Activated CD8-positive, alpha-beta T cell treated with anti-CD3 and anti-CD28 coated beads, Interleukin-2, amount 10 ng/mL, durations not matched to agents 7 days and 5 days (primary cell): ENCODE results near the gene CST8. TPM values are rescaled to one million over a fixed set of nuclear protein-coding genes. Genes with fewer than 3 reads are reported as not detected.

Experiments
- ATAC-seq: fragments of 150-1000 bp; cut with Tn5 transposase; one replicate; pipeline ENCODE4 v1.10.0; 2021; ENCODE audit warnings: moderate library complexity
- CTCF ChIA-PET: fragments of 350-600 bp; sonication (Branson Sonifier 250); formaldehyde crosslinking; loops from one replicate; lab custom pipeline; 2021; ENCODE audit warnings: antibody characterized with exemption; lab: Charles Lee
- POLR2A ChIA-PET: fragments of 350-600 bp; sonication (Branson Sonifier 250); formaldehyde crosslinking; loops from one replicate; lab custom pipeline; 2021; ENCODE audit warnings: antibody characterized with exemption; lab: Charles Lee
- DNase-seq: peaks from one replicate; pipeline ENCODE4 v3.0.0-alpha.2; 2020
- H3K27ac Mint-ChIP-seq: one replicate; pipeline ENCODE4 v1.8.0; 2021; ENCODE audit warnings: mild to moderate bottlenecking, mixed read lengths
- H3K27me3 Mint-ChIP-seq: one replicate; pipeline ENCODE4 v1.8.0; 2021; ENCODE audit warnings: low read depth, mixed read lengths
- H3K36me3 Mint-ChIP-seq: one replicate; pipeline ENCODE4 v1.8.0; 2021; ENCODE audit warnings: low read depth, mixed read lengths
- H3K4me1 Mint-ChIP-seq: one replicate; pipeline ENCODE4 v1.8.0; 2021; ENCODE audit warnings: low read depth, mixed read lengths
- H3K4me3 Mint-ChIP-seq: one replicate; pipeline ENCODE4 v1.8.0; 2021; ENCODE audit warnings: mild to moderate bottlenecking, mixed read lengths
- H3K9me3 Mint-ChIP-seq: one replicate; pipeline ENCODE4 v1.8.0; 2022; ENCODE audit warnings: mixed read lengths; ENCODE audit not compliant: insufficient read depth
- total RNA-seq, 2 experiments: library from RNA; stranded (reverse); gene quantifications; one replicate each; pipeline ENCODE4 v1.2.3, GENCODE V29; 2021

Gene CST8
- total RNA-seq, 2 experiments from 2014 or later = not detected

DNA sequence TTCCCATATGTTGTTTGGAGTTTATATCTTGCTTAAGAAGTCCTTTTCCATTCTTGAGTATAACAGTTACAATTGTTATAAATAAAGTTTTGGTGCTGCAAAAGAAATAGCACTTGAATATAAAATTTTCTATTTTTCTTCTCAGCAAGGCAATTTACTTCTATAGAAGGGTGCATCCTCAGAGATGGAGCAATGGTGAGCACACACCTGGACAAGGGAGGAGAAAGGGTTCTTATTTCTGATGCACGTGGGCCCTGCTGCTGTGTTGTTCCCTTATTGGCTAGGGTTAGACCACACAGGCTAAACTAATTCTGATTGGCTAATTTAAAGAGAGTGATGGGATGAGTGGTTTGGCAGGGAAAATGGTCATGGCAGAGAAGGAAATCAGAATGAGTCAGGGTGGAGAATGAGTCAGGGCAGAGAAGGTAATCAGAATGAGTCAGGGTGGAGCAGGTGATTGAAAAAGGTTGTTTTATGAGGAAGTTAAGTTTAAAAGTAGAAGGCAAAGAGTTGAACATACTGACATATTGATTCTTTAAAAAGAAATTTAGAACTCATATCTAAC is 38.0 kb downstream of the CST8 start:
- DNase-seq = no peak

DNA sequence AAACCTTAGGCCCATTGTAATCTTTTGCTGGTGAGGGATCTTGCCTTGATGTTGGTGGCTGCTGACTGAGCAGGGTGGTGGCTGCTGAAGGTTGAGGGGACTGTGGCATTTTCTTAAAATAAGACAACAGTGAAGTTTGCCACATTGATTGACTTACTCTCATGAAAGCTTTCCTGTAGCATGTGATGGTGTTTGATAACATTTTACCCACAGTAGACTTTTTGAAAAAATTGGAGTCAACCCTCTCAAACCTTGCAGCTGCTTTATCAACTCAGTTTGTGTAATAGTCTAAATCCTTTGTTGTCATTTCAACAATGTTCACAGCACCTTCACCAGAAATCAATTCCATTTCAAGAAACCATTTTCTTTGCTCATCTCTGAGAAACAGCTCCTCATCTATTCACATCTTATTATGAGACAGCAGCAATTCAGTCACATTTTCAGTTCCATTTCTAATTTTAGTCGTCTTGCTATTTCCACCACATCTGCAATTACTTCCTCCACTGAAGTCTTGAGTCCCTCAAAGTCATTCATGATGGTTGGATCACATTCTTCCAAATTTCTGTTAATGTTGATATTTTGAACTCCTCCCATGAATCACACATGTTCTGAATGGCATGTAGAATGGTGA is 40.1 kb downstream of the CST8 start:
- ATAC-seq (no peak), DNase-seq (no peak)
- H3K4me1 Mint-ChIP-seq = peaks cover 6% of the 10 kb centered on the region
- peaks cover 2% of the 10 kb centered on the region for H3K27me3 Mint-ChIP-seq
- ChIA-PET POLR2A (no interaction called here), CTCF (no interaction called here)
- no peaks in the 10 kb centered on the region for H3K36me3 Mint-ChIP-seq
- H3K9me3 Mint-ChIP-seq = peaks cover 10% of the 10 kb centered on the region
- no peak overlapping the region for H3K4me3 Mint-ChIP-seq
- no peak overlapping the region for H3K27ac Mint-ChIP-seq

More for the DNA sequence above, 38.0 kb downstream of the CST8 start:
- Mint-ChIP-seq H3K36me3 (no peaks in the 10 kb centered on the region), H3K27ac (no peak overlapping the region), H3K27me3 (peaks cover 2% of the 10 kb centered on the region), H3K4me3 (no peak overlapping the region), H3K9me3 (peaks cover 10% of the 10 kb centered on the region), H3K4me1 (peaks cover 6% of the 10 kb centered on the region)
- ChIA-PET CTCF (no interaction called here), POLR2A (no interaction called here)
- no peak for ATAC-seq

DNA sequence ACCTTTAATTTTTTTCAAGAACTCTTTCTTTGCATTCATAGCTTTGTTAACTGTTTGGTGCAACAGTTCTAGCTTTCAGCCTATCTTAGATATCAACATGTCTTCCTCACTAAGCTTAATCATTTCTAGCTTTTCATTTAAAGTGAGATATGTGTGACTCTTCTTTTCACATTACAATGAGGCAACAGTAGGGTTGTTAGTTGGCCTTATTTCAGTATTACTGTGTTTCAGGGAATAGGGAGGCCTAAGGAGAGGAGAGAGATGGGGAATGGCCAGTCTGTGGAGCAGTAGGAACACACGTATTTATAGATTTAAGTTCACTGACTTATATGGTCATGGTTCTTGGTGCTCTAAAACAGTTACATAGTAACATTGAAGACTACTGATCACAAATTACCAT is 41.6 kb downstream of the CST8 start:
- Mint-ChIP-seq H3K27me3 (peaks cover 2% of the 10 kb centered on the region), H3K27ac (no peak overlapping the region), H3K4me1 (peaks cover 6% of the 10 kb centered on the region), H3K9me3 (peaks cover 10% of the 10 kb centered on the region), H3K36me3 (no peaks in the 10 kb centered on the region), H3K4me3 (no peak overlapping the region)
- DNase-seq (no peak), ATAC-seq (no peak)
- ChIA-PET CTCF (interaction anchor here (1.0 kb wide), 1 partner anchor 9 kb away, joined by 3 read pairs; no protein-coding TSS in a partner anchor), POLR2A (no interaction called here)

DNA sequence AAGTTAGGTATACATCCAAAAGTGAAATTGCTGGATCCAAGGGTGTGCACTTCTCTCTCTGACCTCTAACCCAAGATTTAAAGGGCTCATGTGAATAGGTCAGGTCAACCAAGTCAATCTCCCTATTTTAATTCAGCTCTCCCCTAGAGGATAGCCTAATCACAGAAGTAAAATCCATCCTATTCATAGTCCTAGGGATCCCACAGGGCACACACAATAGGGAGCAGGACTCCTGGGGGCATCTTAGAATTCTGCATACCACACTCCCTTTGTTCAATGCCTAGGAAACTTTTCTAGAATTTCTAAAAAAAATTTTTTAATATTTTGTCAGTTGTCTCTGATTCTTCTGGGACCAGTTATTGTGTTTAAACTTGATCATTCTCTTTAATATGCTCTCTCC is 42.2 kb downstream of the CST8 start:
- ChIA-PET CTCF (no interaction called here), POLR2A (no interaction called here)
- H3K27me3 Mint-ChIP-seq = peaks cover 2% of the 10 kb centered on the region

DNA sequence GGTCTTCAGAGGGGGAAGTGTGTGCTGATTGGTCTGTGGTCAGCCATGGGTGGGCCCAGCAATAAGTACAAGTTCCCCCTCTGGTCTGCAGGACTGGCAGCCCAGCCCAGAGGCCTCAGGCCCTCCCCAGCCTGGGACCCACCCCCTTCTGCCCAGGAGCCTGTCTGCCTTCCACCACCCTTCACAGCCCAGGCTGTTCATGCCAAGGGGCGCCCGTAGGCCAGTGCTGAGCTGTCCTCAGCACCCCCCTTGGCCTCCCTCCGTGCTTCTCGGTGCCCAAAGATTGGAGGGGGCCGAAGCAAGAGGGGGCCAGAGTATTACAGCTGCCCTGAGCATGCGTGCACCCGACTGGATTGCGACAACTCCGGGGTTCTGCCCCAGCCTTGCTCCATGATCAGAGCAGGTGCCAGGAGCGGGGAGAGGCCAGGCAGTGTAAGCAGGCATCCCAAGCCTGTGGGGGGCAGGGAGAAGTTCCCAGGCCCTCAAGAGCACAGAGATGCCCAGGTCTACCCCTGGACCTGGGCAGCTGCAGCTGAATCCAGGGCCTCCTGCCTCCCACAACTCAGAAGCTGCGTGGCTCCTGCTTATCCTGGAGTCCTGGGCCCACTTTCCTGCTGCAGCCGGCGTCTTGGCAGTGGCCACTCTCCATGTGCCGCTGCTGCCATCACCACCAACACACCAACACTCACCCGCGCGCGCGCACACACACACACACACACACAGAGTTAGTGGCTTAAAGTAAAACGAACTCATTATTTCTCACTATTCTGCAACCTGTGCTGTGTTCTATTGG is 44.1 kb downstream of the CST8 start:
- Mint-ChIP-seq H3K27ac (no peak overlapping the region), H3K4me3 (no peak overlapping the region), H3K9me3 (no peaks in the 10 kb centered on the region), H3K36me3 (no peaks in the 10 kb centered on the region), H3K27me3 (peaks cover 2% of the 10 kb centered on the region), H3K4me1 (peaks cover 6% of the 10 kb centered on the region)
- no peak for DNase-seq
- ChIA-PET CTCF (no interaction called here), POLR2A (interaction anchor here (0.6 kb wide), 1 partner anchor 112 kb away, joined by 5 read pairs; no protein-coding TSS in a partner anchor)
- no peak for ATAC-seq

More for the DNA sequence above, 42.2 kb downstream of the CST8 start:
- H3K36me3 Mint-ChIP-seq = no peaks in the 10 kb centered on the region
- H3K4me1 Mint-ChIP-seq = peaks cover 6% of the 10 kb centered on the region
- ATAC-seq (no peak), DNase-seq (no peak)
- no peak overlapping the region for H3K4me3 Mint-ChIP-seq
- H3K9me3 Mint-ChIP-seq = peaks cover 7% of the 10 kb centered on the region
- no peak overlapping the region for H3K27ac Mint-ChIP-seq

DNA sequence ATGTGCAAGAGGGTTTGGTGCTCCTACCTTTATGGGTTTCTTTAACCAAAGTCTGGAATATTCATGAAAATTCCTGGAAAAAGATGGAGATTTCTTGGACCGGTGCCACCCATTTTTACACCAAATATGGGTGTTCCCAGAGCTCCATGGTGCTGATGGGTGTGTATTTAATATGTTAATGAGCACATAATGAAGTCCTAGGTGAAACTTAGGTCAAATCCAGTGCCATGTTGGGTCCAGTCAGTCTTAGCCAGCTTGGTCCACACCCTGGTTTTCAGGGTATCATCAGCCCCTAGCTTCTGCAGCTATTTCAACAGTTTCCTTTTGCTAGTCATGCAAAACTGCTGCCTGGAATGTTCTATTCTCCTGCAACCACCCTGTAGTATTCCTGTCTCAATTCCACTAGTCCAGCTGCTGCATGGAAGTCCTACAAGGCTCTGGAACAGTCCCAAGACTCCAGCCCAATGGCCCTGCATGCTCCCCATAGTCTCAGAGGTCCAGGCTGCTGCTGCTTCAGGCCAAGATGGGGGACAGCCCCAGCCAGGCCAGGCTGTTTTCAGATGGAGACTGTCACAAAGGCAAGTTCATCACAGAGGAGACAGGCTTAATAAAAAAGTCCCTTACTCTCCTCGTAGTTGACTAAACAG is 45.5 kb downstream of the CST8 start:
- Mint-ChIP-seq H3K4me1 (peaks cover 2% of the 10 kb centered on the region), H3K27me3 (peaks cover 2% of the 10 kb centered on the region), H3K9me3 (no peaks in the 10 kb centered on the region), H3K36me3 (no peaks in the 10 kb centered on the region), H3K27ac (no peak overlapping the region), H3K4me3 (no peak overlapping the region)
- DNase-seq (no peak), ATAC-seq (no peak)
- ChIA-PET POLR2A (no interaction called here), CTCF (no interaction called here)

DNA sequence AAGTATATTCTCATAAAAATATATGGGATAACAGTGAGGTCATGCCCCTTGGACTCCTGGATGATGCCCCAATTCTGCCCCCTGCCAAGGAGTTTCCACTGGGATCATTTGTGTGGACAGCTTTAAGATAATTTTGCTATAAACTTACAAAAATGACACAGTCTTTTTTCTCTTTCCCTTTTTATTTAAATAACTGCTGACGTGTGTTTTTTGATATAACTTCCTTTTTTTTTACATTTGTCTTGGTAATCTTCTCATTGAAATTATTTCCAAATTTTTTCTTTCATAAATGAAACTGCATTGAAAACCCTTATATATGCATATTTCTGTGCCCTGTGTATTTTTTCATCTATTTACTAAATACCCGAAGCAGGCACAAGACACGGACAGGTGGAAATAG is 46.1 kb downstream of the CST8 start:
- no peak overlapping the region for H3K27ac Mint-ChIP-seq
- no peak for DNase-seq
- ChIA-PET POLR2A (no interaction called here), CTCF (no interaction called here)
- H3K4me1 Mint-ChIP-seq = no peaks in the 10 kb centered on the region
- no peak overlapping the region for H3K4me3 Mint-ChIP-seq
- no peaks in the 10 kb centered on the region for H3K36me3 Mint-ChIP-seq
- H3K27me3 Mint-ChIP-seq = peaks cover 2% of the 10 kb centered on the region
- H3K9me3 Mint-ChIP-seq = no peaks in the 10 kb centered on the region
- no peak for ATAC-seq

DNA sequence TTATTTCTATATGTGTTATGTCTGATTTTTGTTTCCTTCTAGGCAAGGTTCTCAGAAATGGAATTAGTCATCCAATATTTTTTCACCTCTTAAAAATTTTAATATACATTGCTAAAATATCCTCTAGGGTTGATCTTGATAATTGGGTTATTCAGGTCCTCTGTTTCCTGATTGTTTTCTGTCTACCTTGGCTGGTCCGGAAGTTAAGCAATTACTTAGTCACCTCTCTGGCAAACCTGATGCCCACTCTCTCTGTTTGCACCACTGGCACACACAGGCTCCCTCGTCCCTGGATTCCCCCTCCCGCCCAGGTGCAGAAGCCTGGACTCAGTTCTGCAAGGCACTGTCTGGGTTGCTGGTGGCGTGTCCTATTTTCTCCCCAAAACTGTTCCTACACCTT is 49.7 kb downstream of the CST8 start:
- CTCF ChIA-PET = no interaction called here
- no peaks in the 10 kb centered on the region for H3K9me3 Mint-ChIP-seq
- ATAC-seq = no peak
- no peaks in the 10 kb centered on the region for H3K36me3 Mint-ChIP-seq
- POLR2A ChIA-PET = no interaction called here
- H3K4me1 Mint-ChIP-seq = no peaks in the 10 kb centered on the region
- H3K4me3 Mint-ChIP-seq = no peak overlapping the region
- H3K27me3 Mint-ChIP-seq = peaks cover 2% of the 10 kb centered on the region
- no peak for DNase-seq
- H3K27ac Mint-ChIP-seq = no peak overlapping the region

DNA sequence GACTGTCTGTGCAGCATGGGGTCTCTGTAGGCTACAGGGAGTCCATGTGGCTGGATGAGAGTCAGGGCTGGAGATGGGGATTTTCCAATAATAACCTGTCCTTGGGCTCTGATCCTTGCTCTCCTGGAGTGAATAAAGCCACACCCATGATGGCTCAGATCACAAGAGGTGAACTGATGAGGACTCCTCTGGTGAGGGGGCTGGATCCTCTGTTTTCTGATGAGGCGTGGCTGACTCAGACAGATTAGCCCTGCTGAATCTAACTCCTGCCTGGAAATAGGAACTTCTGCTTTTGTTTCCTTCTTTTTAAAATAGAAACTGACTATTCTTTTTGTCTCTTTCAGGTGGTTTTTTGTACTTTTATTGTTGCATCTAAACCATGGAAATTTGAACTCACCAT is 50.4 kb downstream of the CST8 start:
- no peaks in the 10 kb centered on the region for H3K36me3 Mint-ChIP-seq
- H3K9me3 Mint-ChIP-seq = no peaks in the 10 kb centered on the region
- DNase-seq (no peak), ATAC-seq (no peak)
- no peaks in the 10 kb centered on the region for H3K4me1 Mint-ChIP-seq
- H3K27me3 Mint-ChIP-seq = peaks cover 2% of the 10 kb centered on the region
- ChIA-PET POLR2A (no interaction called here), CTCF (no interaction called here)
- H3K4me3 Mint-ChIP-seq = no peak overlapping the region
- H3K27ac Mint-ChIP-seq = no peak overlapping the region

DNA sequence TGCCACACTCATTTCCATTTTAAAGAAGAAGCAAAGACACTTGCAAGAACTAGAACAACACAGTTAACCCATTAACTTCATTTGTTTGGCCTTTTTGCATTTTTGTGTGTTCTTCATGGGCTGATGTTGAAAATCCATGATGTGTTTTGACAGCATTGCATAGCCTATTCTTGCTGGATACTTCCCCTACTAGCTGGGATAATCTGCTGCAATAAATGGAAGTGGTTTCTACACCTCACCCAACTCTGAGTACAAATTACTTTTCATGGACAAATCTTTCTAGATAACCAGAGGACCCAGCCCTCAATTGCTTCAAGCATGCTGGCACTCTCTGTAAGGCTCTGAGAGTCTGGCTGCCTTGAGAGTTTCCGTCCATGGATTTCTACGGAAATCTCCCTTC is 50.9 kb downstream of the CST8 start:
- Mint-ChIP-seq H3K36me3 (no peaks in the 10 kb centered on the region), H3K4me1 (no peaks in the 10 kb centered on the region), H3K9me3 (no peaks in the 10 kb centered on the region), H3K27ac (no peak overlapping the region), H3K4me3 (no peak overlapping the region), H3K27me3 (peaks cover 2% of the 10 kb centered on the region)
- POLR2A ChIA-PET = no interaction called here
- CTCF ChIA-PET = no interaction called here
- ATAC-seq = no peak
- DNase-seq = no peak

DNA sequence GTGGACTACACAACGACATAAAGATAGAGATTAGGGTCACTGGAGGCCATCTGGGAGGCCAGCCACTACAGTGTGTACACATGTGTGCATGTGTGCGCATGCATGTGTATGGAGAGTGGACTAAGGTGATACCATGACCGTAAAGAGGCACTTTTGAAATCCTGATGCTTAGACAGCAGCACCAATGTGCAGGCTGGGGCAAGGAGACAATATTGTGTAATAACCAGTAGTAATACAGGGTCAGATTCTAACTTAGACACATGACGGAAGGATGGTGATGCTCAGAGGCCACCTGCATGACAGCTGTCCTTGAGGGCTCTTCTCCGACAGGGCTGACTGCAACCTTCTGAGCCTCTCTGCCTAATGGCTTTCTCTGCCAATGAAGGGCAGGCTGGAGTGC is 51.9 kb downstream of the CST8 start:
- POLR2A ChIA-PET = no interaction called here
- Mint-ChIP-seq H3K27me3 (peaks cover 2% of the 10 kb centered on the region), H3K36me3 (no peaks in the 10 kb centered on the region), H3K4me3 (no peak overlapping the region), H3K27ac (no peak overlapping the region), H3K9me3 (no peaks in the 10 kb centered on the region), H3K4me1 (no peaks in the 10 kb centered on the region)
- CTCF ChIA-PET = no interaction called here
- no peak for ATAC-seq
- DNase-seq = no peak

DNA sequence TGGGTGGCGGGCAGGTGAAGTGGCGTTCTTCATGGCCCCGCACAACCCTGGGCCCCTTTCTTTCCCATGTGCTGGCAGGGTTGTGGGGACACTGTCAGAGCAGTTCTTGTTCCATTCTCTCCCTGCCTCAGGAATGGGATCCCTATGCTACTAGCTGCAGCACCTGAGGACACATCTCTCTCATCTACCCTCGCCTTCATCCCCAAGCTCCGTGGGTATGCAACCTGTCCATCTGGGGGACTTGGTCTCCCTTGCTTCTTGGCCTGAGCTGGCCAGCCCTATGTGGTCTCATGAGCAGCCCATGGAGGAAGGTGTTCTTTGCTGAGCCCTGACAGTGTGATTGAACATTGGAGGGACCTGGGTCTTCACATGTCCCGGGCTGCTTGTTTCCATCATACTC is 53.2 kb downstream of the CST8 start:
- Mint-ChIP-seq H3K36me3 (no peaks in the 10 kb centered on the region), H3K4me1 (no peaks in the 10 kb centered on the region), H3K4me3 (no peak overlapping the region), H3K27me3 (peaks cover 2% of the 10 kb centered on the region), H3K27ac (no peak overlapping the region), H3K9me3 (no peaks in the 10 kb centered on the region)
- DNase-seq (no peak), ATAC-seq (no peak)
- CTCF ChIA-PET = no interaction called here
- POLR2A ChIA-PET = no interaction called here
